H1 (cell line): Measurements from ENCODE around the gene IER5. TPM values are rescaled to one million over a fixed set of nuclear protein-coding genes. Genes with fewer than 3 reads are reported as not detected.

Experiments used
- BRCA1 ChIP-seq: IDR thresholded peaks from 2 replicates; pipeline ENCODE4 v1.6.1; 2012; ENCODE audit warnings: low read depth, low read length, improper control_type of control experiment
- CHD7 ChIP-seq: fragments of 300-600 bp; sonication (generic); IDR thresholded peaks from 2 replicates; pipeline ENCODE4 v1.7.1; 2012; ENCODE audit warnings: low read length, moderate library complexity, mild to moderate bottlenecking, inconsistent platforms; ENCODE audit not compliant: insufficient replicate concordance
- HDAC6 ChIP-seq: IDR thresholded peaks from one replicate; pipeline ENCODE4 v1.7.1; 2012; ENCODE audit warnings: low read depth, mild to moderate bottlenecking, inconsistent platforms, low read length, moderate library complexity
- JUN ChIP-seq: IDR thresholded peaks from 2 replicates; pipeline ENCODE4 v1.6.1; 2011; ENCODE audit warnings: low read depth, mild to moderate bottlenecking, improper control_type of control experiment, low read length
- MAFK ChIP-seq: IDR thresholded peaks from 2 replicates; pipeline ENCODE4 v1.6.1; 2012; ENCODE audit warnings: low read depth, mild to moderate bottlenecking, improper control_type of control experiment, low read length
- PHF8 ChIP-seq: fragments of 200-600 bp; sonication (generic); conservative IDR thresholded peaks from 2 replicates; pipeline ENCODE4 v1.7.1; 2012; ENCODE audit warnings: low read depth, mild to moderate bottlenecking, inconsistent platforms, low read length, moderate library complexity
- POLR2A ChIP-seq, 2 experiments: IDR thresholded peaks; 1 replicate in 1 of 2; 2 replicates in 1 of 2; pipeline ENCODE4 v1.6.1; 2011; ENCODE audit warnings: low read depth in 2 of 2, low read length in 2 of 2, mild to moderate bottlenecking in 2 of 2; ENCODE audit errors: control extremely low read depth in 1 of 2
- POU5F1 ChIP-seq: IDR thresholded peaks from 2 replicates; pipeline ENCODE4 v1.6.1; 2011; ENCODE audit warnings: low read depth, mild to moderate bottlenecking, low read length, moderate library complexity
- polyA plus RNA-seq, 7 experiments: library from polyadenylated mRNA; depleted of rRNA in 3 of 7; stranded (reverse) in 5 of 7; unstranded in 2 of 7; fragments of >200 nt in 5 of 7; fragments of 200-250 nt in 2 of 7; gene quantifications; 1 replicate in 5 of 7; 2 replicates in 1 of 7; 4 replicates in 1 of 7; pipeline versions ENCODE4 v1.2.1 to v1.2.3, GENCODE V29; 2011 to 2013; ENCODE audit warnings: missing spikeins in 2 of 7, mixed read lengths in 2 of 7
- total RNA-seq: library from RNA; stranded (reverse); fragmentation: NEBNext Ultra II Directional; extraction: Animal tissue kit (Norgen Biotek cat#: 25700); gene quantifications from 2 replicates; pipeline ENCODE4 v1.2.1, GENCODE V29; 2021

The IER5 gene
- total and polyA plus RNA-seq, 2 of the 8 experiments (the other 6 are each of a cell fraction or from before 2014, with no cell fraction given) = 3.5 to 7.7 TPM

GRCh38 chr1:181081395-181081794 lies 7.1 kb upstream of the IER5 start (continued):
- TF ChIP-seq MAFK (no peak), POU5F1 (no peak), CHD7 (no peak), BRCA1 (no peak), HDAC6 (no peak), POLR2A (IDR thresholded peaks at IDR 0.05; ENCODE audit: control extremely low read depth in 1 of 2, low read depth in 2 of 2, low read length in 2 of 2) (no peak), PHF8 (no peak), JUN (no peak)
